Measurements from ENCODE around the gene ZNF765. TPM values are rescaled to one million over a fixed set of nuclear protein-coding genes. Genes with fewer than 3 reads are reported as not detected.
"Not testable (repeated sequence)": the region's sequence is repeated elsewhere in the genome, so short reads cannot be mapped to it uniquely, and the experiment has no call there.

ZNF765 gene
- total RNA-seq, 2 donors from 2014 or later: 7.5 to 9.6 TPM

- H3K4me1 ChIP-seq: peaks cover 14% of the 10 kb centered on the region
- ATAC-seq (peak; percentile 99), DNase-seq (peak; percentile 95 to 97 (median 96))
- TF ChIP-seq CTCF (IDR thresholded peaks at IDR 0.05) (no peak), POLR2A (IDR thresholded peaks at IDR 0.05) (peak in 2 of 3 donors; percentile 51 to 61)
- H3K36me3 ChIP-seq (replicated peaks in 1 of 2; ENCODE audit: insufficient read depth in 1 of 2, low read depth in 2 of 2): no peaks in the 10 kb centered on the region
- H3K9me3 ChIP-seq: no peaks in the 10 kb centered on the region
- WGBS, 2 donors: 0 to 1% methylated on average over 31 to 52 of the region's 55 CpGs
- intact Hi-C loops (cut with DNase I): no loop called here
- peak within 1 kb of the TSS; percentile 20 to 32 for H3K4me3 ChIP-seq
- H3K27me3 ChIP-seq: no peaks in the 10 kb centered on the region
- H3K27ac ChIP-seq: peak within 1 kb of the TSS in 3 of 4 donors; percentile 61 to 82 (median 72)
These were observed 72.7 kb downstream of the ZNF765 start, which contains the start of gene ZNF813 for GRCh38 chr19:53467485-53468262. Gene ZNF813 (plus strand): TSS chr19:53467733. CDS start chr19:53483823, 16,090 bp downstream.

- ATAC-seq; H3K27ac ChIP-seq; H3K36me3 ChIP-seq (replicated peaks in 1 of 2; ENCODE audit: insufficient read depth in 1 of 2, low read depth in 2 of 2); H3K9me3 ChIP-seq; H3K4me3 ChIP-seq; intact Hi-C loops (cut with DNase I); H3K27me3 ChIP-seq; DNase-seq: not testable (repeated sequence)
- peaks cover 14% of the 10 kb centered on the region for H3K4me1 ChIP-seq
- WGBS, 2 donors: 30% methylated on average over 8 of the region's 8 CpGs
These were observed 73.7 kb downstream of the ZNF765 start for GRCh38 chr19:53468628-53469027.

GRCh38 chr19:53471916-53472315, 77.0 kb downstream of the ZNF765 start:
- H3K27ac ChIP-seq: no peak overlapping the region
- TF ChIP-seq POLR2A (IDR thresholded peaks at IDR 0.05): no peak
- TF ChIP-seq CTCF (IDR thresholded peaks at IDR 0.05): no peak
- peaks cover 0 to 5% (median 0%) of the 10 kb centered on the region in 3 donors for H3K9me3 ChIP-seq
- H3K4me3 ChIP-seq: no peak overlapping the region
- intact Hi-C loops (cut with DNase I): no loop called here
- no peak for DNase-seq
- H3K4me1 ChIP-seq: peaks cover 10% of the 10 kb centered on the region
- H3K27me3 ChIP-seq: no peaks in the 10 kb centered on the region
- WGBS, 2 donors: 86 to 92% methylated on average over 7 of the region's 7 CpGs
- H3K36me3 ChIP-seq (replicated peaks in 1 of 2; ENCODE audit: insufficient read depth in 1 of 2, low read depth in 2 of 2): no peaks in the 10 kb centered on the region
- no peak for ATAC-seq

- ATAC-seq; H3K36me3 ChIP-seq (replicated peaks in 1 of 2; ENCODE audit: insufficient read depth in 1 of 2, low read depth in 2 of 2); H3K27ac ChIP-seq; DNase-seq; intact Hi-C loops (cut with DNase I); H3K4me3 ChIP-seq; H3K4me1 ChIP-seq; H3K27me3 ChIP-seq: not testable (repeated sequence)
- 65 to 80% methylated on average over 1 of the region's 1 CpG for WGBS, 2 donors
- H3K9me3 ChIP-seq: peaks cover 0 to 16% (median 0%) of the 10 kb centered on the region in 3 donors
These were observed 79.9 kb downstream of the ZNF765 start for GRCh38 chr19:53474832-53475231.

GRCh38 chr19:53475470-53475869, 80.5 kb downstream of the ZNF765 start:
- H3K4me1 ChIP-seq; H3K27me3 ChIP-seq; intact Hi-C loops (cut with DNase I); ATAC-seq; DNase-seq; H3K36me3 ChIP-seq (replicated peaks in 1 of 2; ENCODE audit: insufficient read depth in 1 of 2, low read depth in 2 of 2); H3K27ac ChIP-seq; H3K4me3 ChIP-seq: not testable (repeated sequence)
- peaks cover 0 to 17% (median 0%) of the 10 kb centered on the region in 3 donors for H3K9me3 ChIP-seq
- whole genome bisulfite sequencing, 2 donors: 73 to 86% methylated on average over 5 to 6 of the region's 6 CpGs

Small RNAs within 50 kb of the gene (small RNA-seq; reads per million reads assigned to genes)
- gene RPL39P36: not detected

Other genes with a start within 250 kb of the ZNF765 start
- gene ZNF347, start 236.1 kb upstream of the ZNF765 start, total RNA-seq: 1 to 10 TPM; 4.0 to 9.9 TPM
- 1 to 10 TPM in 1 of 2 donors, under 1 TPM in 1; 0.78 to 3.3 TPM for gene ZNF665, start 201.8 kb upstream of the ZNF765 start, total RNA-seq
- 1 to 10 TPM; 2.3 to 3.4 TPM for gene ZNF677, start 140.3 kb upstream of the ZNF765 start, total RNA-seq
- gene VN1R2, start 136.9 kb upstream of the ZNF765 start, total RNA-seq: not detected
- gene VN1R4, start 127.4 kb upstream of the ZNF765 start, total RNA-seq: not detected
- gene ZNF845, start 61.4 kb upstream of the ZNF765 start, total RNA-seq: 1 to 10 TPM; 3.0 to 4.2 TPM
- 10 to 100 TPM; 12.2 to 14.2 TPM for gene ZNF525, start 29.4 kb upstream of the ZNF765 start, total RNA-seq
- 1 to 10 TPM; 4.3 to 6.2 TPM for gene ZNF761, start 36.8 kb downstream of the ZNF765 start, total RNA-seq
- gene ZNF813, start 72.6 kb downstream of the ZNF765 start, total RNA-seq: 1 to 10 TPM; 1.6 to 1.8 TPM
- 10 to 100 TPM; 14.8 to 37.6 TPM for gene ZNF331, start 143.0 kb downstream of the ZNF765 start, total RNA-seq
- not detected for gene DPRX, start 236.8 kb downstream of the ZNF765 start, total RNA-seq

Measured in body of pancreas (tissue), 4 donors.